Measurements from ENCODE around the gene DAPK2. TPM values are rescaled to one million over a fixed set of nuclear protein-coding genes. Genes with fewer than 3 reads are reported as not detected.

Gene DAPK2
- total and polyA plus RNA-seq, 9 donors = 0.77 to 6.2 (median 2.0) TPM

DNA sequence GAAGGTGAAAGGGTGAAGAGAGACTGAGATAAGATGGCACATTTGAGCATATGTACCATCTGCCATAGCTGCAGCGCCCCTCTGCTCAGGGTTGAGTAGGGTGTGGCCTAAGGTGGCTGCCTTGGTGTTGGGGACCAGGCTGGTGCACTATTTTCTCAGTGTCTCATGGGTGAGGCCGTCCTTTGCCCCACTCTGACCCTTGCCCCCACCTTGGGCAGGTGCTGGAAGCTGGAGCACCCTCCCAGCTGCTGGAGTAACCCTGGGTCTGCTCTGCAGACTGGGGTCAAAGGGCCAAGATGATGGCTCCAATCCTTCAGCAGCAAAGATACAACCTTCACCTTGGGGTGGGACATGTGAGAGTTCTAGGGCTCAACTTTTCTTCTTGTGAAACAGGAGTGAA is 69.2 kb downstream of the DAPK2 start:
- no peak for TF ChIP-seq CTCF (IDR thresholded peaks at IDR 0.05)
- TF ChIP-seq EP300 (IDR thresholded peaks at IDR 0.05) = no peak
- TF ChIP-seq POLR2A (IDR thresholded peaks at IDR 0.05) = no peak
- DNase-seq = no peak
- no peaks in the 10 kb centered on the region for H3K4me1 ChIP-seq (ENCODE audit: insufficient read depth)
- no peak overlapping the region for H3K27ac ChIP-seq
- WGBS, 3 donors = 92 to 97% (median 97%) methylated on average over 2 of the region's 2 CpGs
- intact Hi-C loops (cut with DNase I) = no loop called here
- no peaks in the 10 kb centered on the region for H3K27me3 ChIP-seq
- no peak overlapping the region for H3K4me3 ChIP-seq
- no peaks in the 10 kb centered on the region for H3K9me3 ChIP-seq
- no peaks in the 10 kb centered on the region for H3K36me3 ChIP-seq

DNA sequence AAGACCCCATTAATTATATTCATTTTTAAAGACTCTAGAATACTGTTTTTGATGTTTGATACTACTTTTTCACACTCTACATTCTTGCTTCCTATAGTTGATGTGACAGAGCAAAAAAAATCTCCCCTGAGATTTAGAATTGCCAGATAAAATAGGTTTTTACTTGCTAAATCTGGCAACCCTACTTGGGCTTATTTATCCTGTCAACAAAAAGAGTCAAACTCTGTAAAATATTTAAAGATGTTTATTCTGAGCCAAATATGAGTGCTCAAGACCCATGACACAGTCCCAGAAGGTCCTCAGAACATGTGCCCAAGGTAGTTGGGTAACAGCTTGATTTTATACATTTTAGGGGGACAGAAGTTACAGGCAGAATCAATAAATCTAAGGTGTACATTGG is 72.3 kb downstream of the DAPK2 start:
- no peaks in the 10 kb centered on the region for H3K9me3 ChIP-seq
- no peak overlapping the region for H3K27ac ChIP-seq
- no peaks in the 10 kb centered on the region for H3K36me3 ChIP-seq
- H3K27me3 ChIP-seq = no peaks in the 10 kb centered on the region
- DNase-seq = no peak
- H3K4me1 ChIP-seq (ENCODE audit: insufficient read depth) = no peaks in the 10 kb centered on the region
- no peak overlapping the region for H3K4me3 ChIP-seq
- TF ChIP-seq POLR2A (IDR thresholded peaks at IDR 0.05) = no peak
- TF ChIP-seq CTCF (IDR thresholded peaks at IDR 0.05) = no peak
- no peak for TF ChIP-seq EP300 (IDR thresholded peaks at IDR 0.05)
- intact Hi-C loops (cut with DNase I) = no loop called here

- no peaks in the 10 kb centered on the region for H3K36me3 ChIP-seq
- no peak overlapping the region for H3K4me3 ChIP-seq
- no peaks in the 10 kb centered on the region for H3K4me1 ChIP-seq (ENCODE audit: insufficient read depth)
- no peaks in the 10 kb centered on the region for H3K9me3 ChIP-seq
- DNase-seq = no peak
- no peaks in the 10 kb centered on the region for H3K27me3 ChIP-seq
- intact Hi-C loops (cut with DNase I) = no loop called here
- WGBS, 3 donors = 47 to 50% (median 47%) methylated on average over 2 of the region's 2 CpGs
- TF ChIP-seq EP300 (IDR thresholded peaks at IDR 0.05) (no peak), POLR2A (IDR thresholded peaks at IDR 0.05) (no peak), CTCF (IDR thresholded peaks at IDR 0.05) (no peak)
- no peak overlapping the region for H3K27ac ChIP-seq
Measured at GRCh38 chr15:63973212-63974009, 72.9 kb downstream of the DAPK2 start.

DNA sequence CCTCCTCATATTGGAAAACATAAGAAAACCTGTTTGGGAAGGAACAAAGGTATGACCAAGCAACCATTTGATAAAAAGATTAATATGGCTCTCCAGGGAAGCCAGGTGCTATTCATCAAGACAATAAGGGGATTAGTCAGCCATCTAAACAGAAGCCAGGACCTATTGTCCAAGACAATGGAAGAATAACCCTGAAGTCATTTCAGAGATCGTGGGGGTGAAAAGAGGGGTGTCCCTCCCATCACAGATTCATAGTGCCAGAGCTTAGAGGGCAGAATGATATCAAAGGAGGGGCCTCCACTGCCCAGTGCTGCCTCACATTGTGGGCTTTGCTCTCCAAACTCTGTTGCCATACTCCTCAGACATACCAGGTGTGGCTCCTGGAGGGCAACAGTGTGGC is 73.5 kb downstream of the DAPK2 start:
- intact Hi-C loops (cut with DNase I) = no loop called here
- Histone ChIP-seq H3K4me1 (ENCODE audit: insufficient read depth) (no peaks in the 10 kb centered on the region), H3K36me3 (no peaks in the 10 kb centered on the region), H3K4me3 (no peak overlapping the region), H3K27me3 (no peaks in the 10 kb centered on the region), H3K27ac (no peak overlapping the region), H3K9me3 (no peaks in the 10 kb centered on the region)
- TF ChIP-seq EP300 (IDR thresholded peaks at IDR 0.05) (no peak), POLR2A (IDR thresholded peaks at IDR 0.05) (no peak), CTCF (IDR thresholded peaks at IDR 0.05) (no peak)
- 78 to 92% (median 84%) methylated on average over 1 of the region's 1 CpG for WGBS, 3 donors
- DNase-seq = no peak
